ENCODE data around the gene GALNT6. TPM values are rescaled to one million over a fixed set of nuclear protein-coding genes. Genes with fewer than 3 reads are reported as not detected.

GALNT6 gene
- total and polyA plus RNA-seq, 2 of the 13 experiments (the other 11 are each of a cell fraction or from before 2014, with no cell fraction given) = 1.0 to 1.1 TPM

- Histone ChIP-seq H3K4me3 (replicated peaks in 1 of 3; ENCODE audit: insufficient read depth in 1 of 3, low read depth in 2 of 3, low read length in 3 of 3) (no peak overlapping the region), H3K4me1 (ENCODE audit: insufficient read depth, low read length) (peaks cover 17% of the 10 kb centered on the region), H3K79me2 (ENCODE audit: insufficient read depth, low read length) (no peaks in the 10 kb centered on the region), H3K9me3 (ENCODE audit: low read length) (no peaks in the 10 kb centered on the region), H3K9ac (ENCODE audit: insufficient read depth, low read depth, low read length) (no peak overlapping the region), H2AFZ (ENCODE audit: low read length) (no peak overlapping the region), H4K20me1 (ENCODE audit: insufficient read depth, low read length) (0 out of 2 replicates have a peak, but pooled peaks cover 2% of the 10 kb centered on the region), H3K27ac (ENCODE audit: extremely low read length, insufficient read depth, low read length) (no peak overlapping the region), H3K27me3 (ENCODE audit: control insufficient read depth in 1 of 2, insufficient read depth in 2 of 2, low read length in 2 of 2) (no peaks in the 10 kb centered on the region; a peak in 1 of 5 replicates), H3K4me2 (ENCODE audit: low read depth, low read length) (no peak overlapping the region), H3K36me3 (replicated peaks in 1 of 2; ENCODE audit: control insufficient read depth in 1 of 2, insufficient read depth in 2 of 2, low read length in 2 of 2) (no peaks in the 10 kb centered on the region)
- intact Hi-C loops (cut with micrococcal nuclease; ENCODE audit: unreplicated experiment) (no loop called here), in situ Hi-C loops (cut with HindIII; ENCODE audit: extremely low pct_ligation_motif_present, low pct_unique_long_range_greater_than_20kb) (no loop called here)
- DNase-seq (ENCODE audit: low spot score) (no peak), ATAC-seq (no peak), FAIRE-seq (no peak)
- TF ChIP-seq CHD4 (IDR thresholded peaks at IDR 0.05; ENCODE audit: borderline replicate concordance, low read length) (no peak), CCDC6 (CRISPR knock-in tag; IDR thresholded peaks at IDR 0.05) (no peak), ATF1 (CRISPR knock-in tag; IDR thresholded peaks at IDR 0.05) (no peak), ASH2L (IDR thresholded peaks at IDR 0.05; ENCODE audit: insufficient read length, low read depth, low read length) (no peak), ZFYVE20 (CRISPR knock-in tag; IDR thresholded peaks at IDR 0.05; ENCODE audit: borderline replicate concordance, low read depth) (no peak), SIN3B (IDR thresholded peaks at IDR 0.05; ENCODE audit: low read length) (no peak), NPAS2 (CRISPR knock-in tag; IDR thresholded peaks at IDR 0.05; ENCODE audit: borderline replicate concordance) (no peak), SAFB2 (CRISPR knock-in tag; IDR thresholded peaks at IDR 0.05; ENCODE audit: borderline replicate concordance, low read depth) (no peak), ZNF549 (CRISPR knock-in tag; IDR thresholded peaks at IDR 0.05) (no peak), CENPBD1 (CRISPR knock-in tag; IDR thresholded peaks at IDR 0.05; ENCODE audit: borderline replicate concordance, low read depth) (no peak), ZNF674 (CRISPR knock-in tag; IDR thresholded peaks at IDR 0.05; ENCODE audit: low read depth) (no peak), PHB2 (IDR thresholded peaks at IDR 0.05; ENCODE audit: partially characterized antibody) (no peak)
- POLR2A ChIA-PET = no interaction called here
- 65% methylated on average over 5 of the region's 5 CpGs for WGBS (ENCODE audit: low lambda C conversion rate)
- no TSS peak for BruUV-seq (replicated peaks)
- CTCF ChIA-PET (ENCODE audit: low intra/inter-chr PET ratio, low total read pairs) = no interaction called here
These were observed 16.4 kb downstream of the GALNT6 start for GRCh38 chr12:51374856-51375255.

Data from HepG2 (cell line).